GM12865 (cell line): ENCODE data around the gene AHCTF1.
"Not testable (repeated sequence)": the region's sequence is repeated elsewhere in the genome, so short reads cannot be mapped to it uniquely, and the experiment has no call there.

Source experiments
- DNase-seq: peaks from one replicate; pipeline ENCODE4 v3.0.0; 2010; ENCODE audit warnings: low read depth
- H3K4me3 ChIP-seq: 2 replicates; pipeline ENCODE4 v1.5.1; 2011; ENCODE audit warnings: mild to moderate bottlenecking, low read depth, low read length, control low read depth
- CTCF ChIP-seq: IDR thresholded peaks from 2 replicates; pipeline ENCODE4 v1.5.1; 2011; ENCODE audit warnings: low read length, control low read depth, low read depth, inconsistent platforms; ENCODE audit not compliant: insufficient read depth; ENCODE audit errors: missing control alignments

The AHCTF1 gene

GRCh38 chr1:246891105-246891504 lies 40.6 kb downstream of the AHCTF1 start:
- TF ChIP-seq CTCF: no peak
- no peak overlapping the region for H3K4me3 ChIP-seq
- no peak for DNase-seq

GRCh38 chr1:246888522-246888921 lies 43.2 kb downstream of the AHCTF1 start:
- TF ChIP-seq CTCF: no peak
- no peak for DNase-seq
- H3K4me3 ChIP-seq: no peak overlapping the region

GRCh38 chr1:246885389-246885788 lies 46.4 kb downstream of the AHCTF1 start:
- H3K4me3 ChIP-seq, DNase-seq: not testable (repeated sequence)

- DNase-seq: no peak
- no peak for TF ChIP-seq CTCF
- H3K4me3 ChIP-seq: no peak overlapping the region
Measured at GRCh38 chr1:246878551-246878950, 53.2 kb downstream of the AHCTF1 start.

- DNase-seq: no peak
- no peak overlapping the region for H3K4me3 ChIP-seq
- TF ChIP-seq CTCF: no peak
Measured at GRCh38 chr1:246876431-246876830, 55.3 kb downstream of the AHCTF1 start.

- H3K4me3 ChIP-seq: no peak overlapping the region
Measured at GRCh38 chr1:246875041-246876026, 56.4 kb downstream of the AHCTF1 start.

More at GRCh38 chr1:246875041-246876026, 56.4 kb downstream of the AHCTF1 start:
- no peak for TF ChIP-seq CTCF
- DNase-seq: peak; percentile 59
